SK-N-SH treated with all-trans-retinoic acid at 6 μM for 48 hours (cell line): Measurements from ENCODE around the gene OR6B1.

Experiments used
- CREB5 ChIP-seq: fragments of 250-450 bp; sonication (Bioruptor Pico); IDR thresholded peaks from 2 replicates; pipeline ENCODE4 v1.5.1; 2020; ENCODE audit warnings: low read depth, mild to moderate bottlenecking, moderate library complexity
- PPARA ChIP-seq: fragments of 250-450 bp; sonication (Bioruptor Pico); IDR thresholded peaks from 2 replicates; pipeline ENCODE4 v1.5.0; 2020; ENCODE audit warnings: mild to moderate bottlenecking, borderline replicate concordance
- TCF4 ChIP-seq: fragments of 250-450 bp; sonication (Bioruptor Pico); IDR thresholded peaks from 2 replicates; pipeline ENCODE4 v1.8.0; 2021; ENCODE audit warnings: mild to moderate bottlenecking, moderate library complexity, borderline replicate concordance
- TSHZ2 ChIP-seq: fragments of 250-450 bp; sonication (Bioruptor Pico); IDR thresholded peaks from 2 replicates; pipeline ENCODE4 v1.5.0; 2020; ENCODE audit warnings: mild to moderate bottlenecking, moderate library complexity
- ZC3H10 ChIP-seq: fragments of 250-450 bp; sonication (Bioruptor Pico); IDR thresholded peaks from 2 replicates; pipeline ENCODE4 v1.5.1; 2021; ENCODE audit warnings: mild to moderate bottlenecking, moderate library complexity
- ZFP30 ChIP-seq: fragments of 450-650 bp; formaldehyde crosslinking; IDR thresholded peaks from 2 replicates; pipeline ENCODE4 v1.5.0; 2022; ENCODE audit warnings: mild to moderate bottlenecking, moderate library complexity
- ZNF565 ChIP-seq: fragments of 450-650 bp; formaldehyde crosslinking; conservative IDR thresholded peaks from 2 replicates; pipeline ENCODE4 v1.5.0; 2020; ENCODE audit warnings: low read depth, mild to moderate bottlenecking, moderate library complexity
- ZNF70 ChIP-seq: fragments of 450-650 bp; formaldehyde crosslinking; IDR thresholded peaks from 2 replicates; pipeline ENCODE4 v1.5.0; 2020; ENCODE audit warnings: mild to moderate bottlenecking, moderate library complexity

- TF ChIP-seq ZFP30 (CRISPR knock-in tag): no peak
- TF ChIP-seq ZC3H10: no peak
- TF ChIP-seq ZNF70 (CRISPR knock-in tag): no peak
- TF ChIP-seq TSHZ2 (CRISPR knock-in tag): no peak
- TF ChIP-seq TCF4 (CRISPR knock-in tag): no peak
- TF ChIP-seq ZNF565 (CRISPR knock-in tag): no peak
- TF ChIP-seq CREB5 (CRISPR knock-in tag): no peak
- no peak for TF ChIP-seq PPARA (CRISPR knock-in tag)
Measured at GRCh38 chr7:143965280-143965679, 34.8 kb upstream of the OR6B1 start.
